A549 (cell line): ENCODE measurements around the gene TACSTD2. TPM values are rescaled to one million over a fixed set of nuclear protein-coding genes. Genes with fewer than 3 reads are reported as not detected.

Experiments used
- ATAC-seq, 2 experiments: fragments of 200-7000 bp in 1 of 2; fragments of >200 bp in 1 of 2; cut with Nextera tagmentation in 1 of 2; cut with Tn5 transposase in 1 of 2; 3 replicates each; pipeline versions ENCODE4 v1.8.0 to v1.9.1; 2018 to 2020; ENCODE audit warnings: mild to moderate bottlenecking in 1 of 2, moderate library complexity in 1 of 2
- CTCF ChIA-PET: fragments of 300-600 bp; sonication (Branson Sonifier 250); formaldehyde crosslinking; extraction: SDS; loops from one replicate; lab custom pipeline; 2021; ENCODE audit warnings: antibody characterized with exemption, inconsistent platforms; lab: Yijun Ruan, JAX
- POLR2A ChIA-PET: fragments of 350-600 bp; formaldehyde crosslinking; extraction: SDS; loops from one replicate; lab custom pipeline; 2021; ENCODE audit warnings: antibody characterized with exemption, inconsistent platforms; lab: Yijun Ruan, JAX
- DNase-seq, 2 experiments: peaks; one replicate each; pipeline versions ENCODE4 v3.0.0 to v3.0.0-alpha.2; 2011 to 2016; ENCODE audit warnings: low read depth in 1 of 2, low spot score in 1 of 2
- FAIRE-seq: peaks from 2 replicates; lab custom pipeline; 2011; peaks lifted over from hg19 to GRCh38; lab: Jason Lieb, UNC
- H3K27ac ChIP-seq, 2 experiments: fragments of >200 bp; sonication (Bioruptor Twin); formaldehyde crosslinking; 3 replicates each; pipeline ENCODE4 v1.5.1; 2016 to 2017
- H3K4me1 ChIP-seq: fragments of >200 bp; sonication (Bioruptor Twin); formaldehyde crosslinking; 3 replicates; pipeline ENCODE4 v1.6.1; 2016
- H3K4me2 ChIP-seq: fragments of >200 bp; sonication (Bioruptor Twin); formaldehyde crosslinking; 3 replicates; pipeline ENCODE4 v1.6.1; 2016
- H3K4me3 ChIP-seq: fragments of >200 bp; sonication (Bioruptor Twin); formaldehyde crosslinking; 3 replicates; pipeline ENCODE4 v1.5.1; 2016
- H3K9me3 ChIP-seq: fragments of >200 bp; sonication (Bioruptor Twin); formaldehyde crosslinking; 3 replicates; pipeline ENCODE4 v1.6.1; 2016
- BHLHE40 ChIP-seq: IDR thresholded peaks from 2 replicates; pipeline ENCODE4 v1.6.1; 2012; ENCODE audit warnings: low read depth, low read length, inconsistent platforms
- EHF ChIP-seq: fragments of 250-450 bp; sonication (Bioruptor Pico); IDR thresholded peaks from 2 replicates; pipeline ENCODE4 v1.5.0; 2020; ENCODE audit warnings: mild to moderate bottlenecking
- FOSB ChIP-seq: fragments of 250-450 bp; sonication (Bioruptor Pico); IDR thresholded peaks from 2 replicates; pipeline ENCODE4 v1.5.0; 2020; ENCODE audit warnings: mild to moderate bottlenecking, moderate library complexity
- FOSL2 ChIP-seq, 2 experiments: fragments of 450-650 bp in 1 of 2; fragments of >200 bp in 1 of 2; sonication (Bioruptor Twin) in 1 of 2; formaldehyde crosslinking; IDR thresholded peaks; 2 replicates each; pipeline versions ENCODE4 v1.5.0 to v1.6.1; 2016 to 2020; ENCODE audit warnings: mild to moderate bottlenecking in 1 of 2, moderate library complexity in 1 of 2
- GATA3 ChIP-seq: IDR thresholded peaks from 2 replicates; pipeline ENCODE4 v1.6.1; 2012; ENCODE audit warnings: borderline replicate concordance
- HOXB5 ChIP-seq: fragments of 250-450 bp; sonication (Bioruptor Pico); IDR thresholded peaks from 2 replicates; pipeline ENCODE4 v1.5.0; 2020; ENCODE audit warnings: mild to moderate bottlenecking, moderate library complexity
- MYC ChIP-seq: IDR thresholded peaks from 2 replicates; pipeline ENCODE4 v1.6.1; 2012; ENCODE audit warnings: mild to moderate bottlenecking, inconsistent platforms, low read length, improper control_type of control experiment, borderline replicate concordance
- NPAS2 ChIP-seq: fragments of 250-450 bp; sonication (Bioruptor Pico); IDR thresholded peaks from 2 replicates; pipeline ENCODE4 v1.8.0; 2022; ENCODE audit warnings: mild to moderate bottlenecking, moderate library complexity, borderline replicate concordance
- PHF8 ChIP-seq: fragments of 200-600 bp; sonication (generic); IDR thresholded peaks from 2 replicates; pipeline ENCODE4 v1.6.1; 2016; ENCODE audit warnings: low read depth, mild to moderate bottlenecking, antibody characterized with exemption, moderate library complexity, borderline replicate concordance
- POLR2A ChIP-seq: IDR thresholded peaks from 2 replicates; pipeline ENCODE4 v1.6.1; 2012; ENCODE audit warnings: mild to moderate bottlenecking, low read length
- RNF2 ChIP-seq: fragments of 200-600 bp; sonication (generic); IDR thresholded peaks from 2 replicates; pipeline ENCODE4 v1.6.1; 2016; ENCODE audit warnings: low read depth, mild to moderate bottlenecking, antibody characterized with exemption, moderate library complexity, borderline replicate concordance
- SMC3 ChIP-seq: fragments of >200 bp; sonication (Bioruptor Twin); formaldehyde crosslinking; IDR thresholded peaks from 3 replicates; pipeline ENCODE4 v1.6.1; 2018; ENCODE audit warnings: inconsistent platforms
- TP53 ChIP-seq: fragments of 250-450 bp; sonication (Bioruptor Pico); IDR thresholded peaks from 2 replicates; pipeline ENCODE4 v1.5.0; 2021; ENCODE audit warnings: mild to moderate bottlenecking, moderate library complexity
- USF2 ChIP-seq: fragments of 450-650 bp; IDR thresholded peaks from 2 replicates; pipeline ENCODE4 v1.6.1; 2014; ENCODE audit warnings: antibody characterized with exemption
- ZSCAN20 ChIP-seq: fragments of 250-450 bp; sonication (Bioruptor Pico); IDR thresholded peaks from 2 replicates; pipeline ENCODE4 v1.8.0; 2022; ENCODE audit warnings: mild to moderate bottlenecking, moderate library complexity
- WGBS: methylation state at CpG from one replicate; pipeline ENCODE4 v1.1.6; 2017; ENCODE audit errors: missing lambda C conversion rate; 5-methylcytosine and 5-hydroxymethylcytosine counted together
- polyA plus RNA-seq, 4 experiments: library from polyadenylated mRNA; depleted of rRNA in 3 of 4; stranded (reverse); fragments of >200 nt; fragmentation: RNase III in 1 of 4; extraction: RNeasy Plus Mini Kit Qiagen cat#74134 plus additional on column Dnase treatment in 1 of 4; gene quantifications; 2 replicates in 3 of 4; 3 replicates in 1 of 4; pipeline ENCODE4 v1.2.3, GENCODE V29; 2011 to 2017
- TF ChIP-seq, protein P1 (sequence below): fragments of >200 bp; sonication (Bioruptor Twin); formaldehyde crosslinking; IDR thresholded peaks from 3 replicates; pipeline ENCODE4 v1.5.1; 2016
- TF ChIP-seq, protein P2 (sequence below): fragments of >200 bp; sonication (Bioruptor Twin); formaldehyde crosslinking; IDR thresholded peaks from 3 replicates; pipeline ENCODE4 v1.6.1; 2016

The TACSTD2 gene
- polyA plus RNA-seq, 2 of the 4 experiments (the other 2 are of a cell fraction), result not detected

GRCh38 chr1:58619286-58620054, 42.4 kb upstream of the TACSTD2 start (continued):
- no peak for TF ChIP-seq BHLHE40
- TF ChIP-seq POLR2A, result no peak

- TF ChIP-seq GATA3 (no peak), SMC3 (no peak), HOXB5 (CRISPR knock-in tag) (no peak), MYC (no peak), EHF (CRISPR knock-in tag) (no peak)
- TF ChIP-seq, protein P1, sequence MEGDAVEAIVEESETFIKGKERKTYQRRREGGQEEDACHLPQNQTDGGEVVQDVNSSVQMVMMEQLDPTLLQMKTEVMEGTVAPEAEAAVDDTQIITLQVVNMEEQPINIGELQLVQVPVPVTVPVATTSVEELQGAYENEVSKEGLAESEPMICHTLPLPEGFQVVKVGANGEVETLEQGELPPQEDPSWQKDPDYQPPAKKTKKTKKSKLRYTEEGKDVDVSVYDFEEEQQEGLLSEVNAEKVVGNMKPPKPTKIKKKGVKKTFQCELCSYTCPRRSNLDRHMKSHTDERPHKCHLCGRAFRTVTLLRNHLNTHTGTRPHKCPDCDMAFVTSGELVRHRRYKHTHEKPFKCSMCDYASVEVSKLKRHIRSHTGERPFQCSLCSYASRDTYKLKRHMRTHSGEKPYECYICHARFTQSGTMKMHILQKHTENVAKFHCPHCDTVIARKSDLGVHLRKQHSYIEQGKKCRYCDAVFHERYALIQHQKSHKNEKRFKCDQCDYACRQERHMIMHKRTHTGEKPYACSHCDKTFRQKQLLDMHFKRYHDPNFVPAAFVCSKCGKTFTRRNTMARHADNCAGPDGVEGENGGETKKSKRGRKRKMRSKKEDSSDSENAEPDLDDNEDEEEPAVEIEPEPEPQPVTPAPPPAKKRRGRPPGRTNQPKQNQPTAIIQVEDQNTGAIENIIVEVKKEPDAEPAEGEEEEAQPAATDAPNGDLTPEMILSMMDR, result no peak
- H3K4me3 ChIP-seq, result no peak overlapping the region
- no peaks in the 10 kb centered on the region for H3K9me3 ChIP-seq
- DNase-seq (peak in 1 of 2 experiments; percentile 13), FAIRE-seq (no peak), ATAC-seq (peak; percentile 50 to 66; a peak in 4 of 6 replicates)
- no peak overlapping the region for H3K27ac ChIP-seq
- H3K4me2 ChIP-seq, result no peak overlapping the region
- CTCF ChIA-PET, result interaction anchor here (0.9 kb wide), 1 partner anchor 34 kb away, joined by 3 read pairs; no protein-coding TSS in a partner anchor
- no peaks in the 10 kb centered on the region for H3K4me1 ChIP-seq
- 27% methylated on average over 2 of the region's 2 CpGs for WGBS
- POLR2A ChIA-PET, result no interaction called here
These were observed 41.3 kb upstream of the TACSTD2 start for GRCh38 chr1:58618303-58618702.

- 0% methylated on average over 2 of the region's 2 CpGs for WGBS
- ATAC-seq (no peak), FAIRE-seq (no peak)
- POLR2A ChIA-PET, result no interaction called here
- Histone ChIP-seq H3K9me3 (no peaks in the 10 kb centered on the region), H3K4me1 (no peaks in the 10 kb centered on the region)
- TF ChIP-seq, protein P2, sequence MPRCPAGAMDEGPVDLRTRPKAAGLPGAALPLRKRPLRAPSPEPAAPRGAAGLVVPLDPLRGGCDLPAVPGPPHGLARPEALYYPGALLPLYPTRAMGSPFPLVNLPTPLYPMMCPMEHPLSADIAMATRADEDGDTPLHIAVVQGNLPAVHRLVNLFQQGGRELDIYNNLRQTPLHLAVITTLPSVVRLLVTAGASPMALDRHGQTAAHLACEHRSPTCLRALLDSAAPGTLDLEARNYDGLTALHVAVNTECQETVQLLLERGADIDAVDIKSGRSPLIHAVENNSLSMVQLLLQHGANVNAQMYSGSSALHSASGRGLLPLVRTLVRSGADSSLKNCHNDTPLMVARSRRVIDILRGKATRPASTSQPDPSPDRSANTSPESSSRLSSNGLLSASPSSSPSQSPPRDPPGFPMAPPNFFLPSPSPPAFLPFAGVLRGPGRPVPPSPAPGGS, result no peak
- TF ChIP-seq NPAS2 (CRISPR knock-in tag) (no peak), TP53 (no peak), FOSB (no peak), GATA3 (no peak), USF2 (no peak), PHF8 (no peak), RNF2 (no peak), FOSL2 (IDR thresholded peaks at IDR 0.05) (no peak), FOSL2 (CRISPR knock-in tag; IDR thresholded peaks at IDR 0.05) (no peak), ZSCAN20 (no peak)
- TF ChIP-seq, all 56 proteins: peak for 0
- Histone ChIP-seq H3K27ac (no peak overlapping the region), H3K4me3 (no peak overlapping the region), H3K4me2 (no peak overlapping the region)
- CTCF ChIA-PET, result no interaction called here
- DNase-seq, result no peak
These were observed 34.9 kb upstream of the TACSTD2 start for GRCh38 chr1:58611861-58612385.
